HepG2 (cell line): ENCODE results near the gene RASL12. TPM values are rescaled to one million over a fixed set of nuclear protein-coding genes. Genes with fewer than 3 reads are reported as not detected.

Experiments used
- ATF7 ChIP-seq, 2 experiments: fragments of 450-650 bp in 1 of 2; sonication (generic) in 1 of 2; formaldehyde crosslinking in 1 of 2; IDR thresholded peaks; 2 replicates each; pipeline versions ENCODE4 v1.4.0 to v1.6.1; 2016 to 2020; ENCODE audit warnings: antibody characterized with exemption in 1 of 2, mild to moderate bottlenecking in 1 of 2, missing genetic modification reagents in 1 of 2
- CBX1 ChIP-seq: IDR thresholded peaks from one replicate; pipeline ENCODE4 v1.6.1; 2016; ENCODE audit warnings: antibody characterized with exemption, low read depth
- DNMT1 ChIP-seq: sonication (generic); formaldehyde crosslinking; IDR thresholded peaks from 2 replicates; pipeline ENCODE4 v1.5.1; 2020; ENCODE audit warnings: mild to moderate bottlenecking, missing genetic modification reagents
- EED ChIP-seq: sonication (generic); formaldehyde crosslinking; IDR thresholded peaks from 2 replicates; pipeline ENCODE4 v1.5.0; 2020; ENCODE audit warnings: mild to moderate bottlenecking, missing genetic modification reagents
- FOXA1 ChIP-seq, 2 experiments: fragments of 450-650 bp in 1 of 2; sonication (generic) in 1 of 2; formaldehyde crosslinking in 1 of 2; IDR thresholded peaks; 2 replicates each; pipeline versions ENCODE4 v1.4.0 to v1.6.1; 2016 to 2020; ENCODE audit warnings: missing genetic modification reagents in 1 of 2
- GATAD2A ChIP-seq: IDR thresholded peaks from 2 replicates; pipeline ENCODE4 v1.6.1; 2016
- GZF1 ChIP-seq: sonication (generic); formaldehyde crosslinking; IDR thresholded peaks from 2 replicates; pipeline ENCODE4 v1.5.1; 2020; ENCODE audit warnings: mild to moderate bottlenecking, missing genetic modification reagents
- HOXA9 ChIP-seq: sonication (generic); formaldehyde crosslinking; IDR thresholded peaks from 2 replicates; pipeline ENCODE4 v1.8.1; 2022; ENCODE audit warnings: missing genetic modification reagents, mild to moderate bottlenecking, moderate library complexity, borderline replicate concordance
- IKZF1 ChIP-seq: fragments of 450-650 bp; IDR thresholded peaks from 2 replicates; pipeline ENCODE4 v1.7.1; 2016
- NKX3-1 ChIP-seq: sonication (generic); formaldehyde crosslinking; IDR thresholded peaks from 2 replicates; pipeline ENCODE4 v1.5.0; 2020; ENCODE audit warnings: missing genetic modification reagents
- RBM22 ChIP-seq: fragments of 200-400 bp; formaldehyde crosslinking; optimal IDR thresholded peaks from 2 replicates; pipeline ENCODE3; 2017; ENCODE audit warnings: mild to moderate bottlenecking, low read length, moderate library complexity
- REXO4 ChIP-seq: sonication (generic); formaldehyde crosslinking; IDR thresholded peaks from 2 replicates; pipeline ENCODE4 v1.8.0; 2022; ENCODE audit warnings: missing genetic modification reagents, mild to moderate bottlenecking, borderline replicate concordance
- RFXAP ChIP-seq: sonication (generic); formaldehyde crosslinking; IDR thresholded peaks from 2 replicates; pipeline ENCODE4 v1.4.0; 2020; ENCODE audit warnings: missing genetic modification reagents, borderline replicate concordance
- SATB2 ChIP-seq: sonication (generic); formaldehyde crosslinking; IDR thresholded peaks from 2 replicates; pipeline ENCODE4 v1.5.0; 2020; ENCODE audit warnings: missing genetic modification reagents
- TBX3 ChIP-seq: fragments of 450-650 bp; IDR thresholded peaks from 2 replicates; pipeline ENCODE4 v1.6.1; 2017; ENCODE audit warnings: antibody characterized with exemption, mild to moderate bottlenecking, inconsistent platforms, borderline replicate concordance
- THAP7 ChIP-seq: sonication (generic); formaldehyde crosslinking; IDR thresholded peaks from 2 replicates; pipeline ENCODE4 v1.8.1; 2023; ENCODE audit warnings: mild to moderate bottlenecking, missing genetic modification reagents
- WIZ ChIP-seq: sonication (generic); formaldehyde crosslinking; IDR thresholded peaks from 2 replicates; pipeline ENCODE4 v1.5.1; 2020; ENCODE audit warnings: mild to moderate bottlenecking, missing genetic modification reagents
- ZBTB3 ChIP-seq: sonication (generic); formaldehyde crosslinking; IDR thresholded peaks from 2 replicates; pipeline ENCODE4 v1.4.0; 2020; ENCODE audit warnings: low read depth, mild to moderate bottlenecking, moderate library complexity, missing genetic modification reagents, borderline replicate concordance
- ZBTB7B ChIP-seq: sonication (generic); formaldehyde crosslinking; IDR thresholded peaks from 2 replicates; pipeline ENCODE4 v1.4.0; 2020; ENCODE audit warnings: missing genetic modification reagents
- ZNF160 ChIP-seq: sonication (generic); formaldehyde crosslinking; IDR thresholded peaks from 2 replicates; pipeline ENCODE4 v1.8.0; 2022; ENCODE audit warnings: mild to moderate bottlenecking, inconsistent platforms, missing genetic modification reagents
- ZNF282 ChIP-seq: fragments of 450-650 bp; IDR thresholded peaks from 2 replicates; pipeline ENCODE4 v1.6.1; 2018; ENCODE audit not compliant: partially characterized antibody
- ZNF562 ChIP-seq: sonication (generic); formaldehyde crosslinking; IDR thresholded peaks from 2 replicates; pipeline ENCODE4 v1.8.0; 2022; ENCODE audit warnings: missing genetic modification reagents, borderline replicate concordance
- ZSCAN21 ChIP-seq: sonication (generic); formaldehyde crosslinking; IDR thresholded peaks from 2 replicates; pipeline ENCODE4 v1.8.0; 2022; ENCODE audit warnings: mild to moderate bottlenecking, missing genetic modification reagents, moderate library complexity, borderline replicate concordance
- ZSCAN29 ChIP-seq: sonication (generic); formaldehyde crosslinking; conservative IDR thresholded peaks from 2 replicates; pipeline ENCODE4 v1.4.0; 2020; ENCODE audit warnings: mild to moderate bottlenecking, missing genetic modification reagents
- polyA plus RNA-seq, 8 experiments: library from polyadenylated mRNA; depleted of rRNA in 3 of 8; stranded (reverse) in 7 of 8; unstranded in 1 of 8; fragments of >200 nt; fragmentation: Illumina TruSeq in 4 of 8; extraction: Trizol in 4 of 8; gene quantifications; 2 replicates each; pipeline versions ENCODE4 v1.2.1 to v1.2.3, GENCODE V29; 2011 to 2016; ENCODE audit warnings: low read depth in 4 of 8, missing spikeins in 1 of 8, mixed read lengths in 1 of 8; ENCODE audit not compliant: insufficient read depth in 1 of 8
- total RNA-seq, 5 experiments: library from RNA; depleted of rRNA; stranded (reverse); fragments of >200 nt; fragmentation: Illumina TruSeq; extraction: Trizol; gene quantifications; 2 replicates each; pipeline ENCODE4 v1.2.3, GENCODE V29; 2016; ENCODE audit warnings: low read depth in 1 of 5
- TF ChIP-seq, protein P1 (sequence below): sonication (generic); formaldehyde crosslinking; IDR thresholded peaks from 2 replicates; pipeline ENCODE4 v1.8.1; 2023; ENCODE audit warnings: mild to moderate bottlenecking, missing genetic modification reagents
- TF ChIP-seq, protein P2 (sequence below): sonication (generic); formaldehyde crosslinking; IDR thresholded peaks from 2 replicates; pipeline ENCODE4 v1.5.1; 2020; ENCODE audit warnings: missing genetic modification reagents, mild to moderate bottlenecking, borderline replicate concordance
- TF ChIP-seq, protein P3 (sequence below): sonication (generic); formaldehyde crosslinking; IDR thresholded peaks from 2 replicates; pipeline ENCODE4 v1.4.0; 2020; ENCODE audit warnings: low read depth, mild to moderate bottlenecking, missing genetic modification reagents

Gene RASL12
- total and polyA plus RNA-seq, 2 of the 13 experiments (the other 11 are each of a cell fraction or from before 2014, with no cell fraction given): 0.16 to 0.55 TPM

- no peak for TF ChIP-seq RFXAP
- TF ChIP-seq NKX3-1 (CRISPR knock-in tag): no peak
- peak; percentile 63; the same call in 1 of the 2 replicates for TF ChIP-seq TBX3
- no peak; the same call in 1 of the 2 replicates for TF ChIP-seq ZSCAN21 (CRISPR knock-in tag)
- no peak for TF ChIP-seq REXO4 (CRISPR knock-in tag)
- TF ChIP-seq FOXA1 (IDR thresholded peaks at IDR 0.05): no peak
- TF ChIP-seq FOXA1 (CRISPR knock-in tag; IDR thresholded peaks at IDR 0.05): peak; percentile 45; the same call in 1 of the 2 replicates
- no peak; the same call in 1 of the 2 replicates for TF ChIP-seq ZBTB3 (CRISPR knock-in tag)
- no peak for TF ChIP-seq ZNF160 (CRISPR knock-in tag)
- TF ChIP-seq ZSCAN29 (CRISPR knock-in tag): 0 out of 2 replicates have a peak, but pooled peaks have one; percentile 44
- TF ChIP-seq THAP7 (CRISPR knock-in tag): no peak
- TF ChIP-seq DNMT1 (CRISPR knock-in tag): no peak
- peak; percentile 83 for TF ChIP-seq ZBTB7B
- no peak for TF ChIP-seq CBX1
- TF ChIP-seq ZNF562 (CRISPR knock-in tag): no peak
- TF ChIP-seq, protein P1, sequence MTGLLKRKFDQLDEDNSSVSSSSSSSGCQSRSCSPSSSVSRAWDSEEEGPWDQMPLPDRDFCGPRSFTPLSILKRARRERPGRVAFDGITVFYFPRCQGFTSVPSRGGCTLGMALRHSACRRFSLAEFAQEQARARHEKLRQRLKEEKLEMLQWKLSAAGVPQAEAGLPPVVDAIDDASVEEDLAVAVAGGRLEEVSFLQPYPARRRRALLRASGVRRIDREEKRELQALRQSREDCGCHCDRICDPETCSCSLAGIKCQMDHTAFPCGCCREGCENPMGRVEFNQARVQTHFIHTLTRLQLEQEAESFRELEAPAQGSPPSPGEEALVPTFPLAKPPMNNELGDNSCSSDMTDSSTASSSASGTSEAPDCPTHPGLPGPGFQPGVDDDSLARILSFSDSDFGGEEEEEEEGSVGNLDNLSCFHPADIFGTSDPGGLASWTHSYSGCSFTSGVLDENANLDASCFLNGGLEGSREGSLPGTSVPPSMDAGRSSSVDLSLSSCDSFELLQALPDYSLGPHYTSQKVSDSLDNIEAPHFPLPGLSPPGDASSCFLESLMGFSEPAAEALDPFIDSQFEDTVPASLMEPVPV (CRISPR knock-in tag): 0 out of 2 replicates have a peak, but pooled peaks have one; percentile 17
- TF ChIP-seq SATB2 (CRISPR knock-in tag): no peak
- TF ChIP-seq, protein P2, sequence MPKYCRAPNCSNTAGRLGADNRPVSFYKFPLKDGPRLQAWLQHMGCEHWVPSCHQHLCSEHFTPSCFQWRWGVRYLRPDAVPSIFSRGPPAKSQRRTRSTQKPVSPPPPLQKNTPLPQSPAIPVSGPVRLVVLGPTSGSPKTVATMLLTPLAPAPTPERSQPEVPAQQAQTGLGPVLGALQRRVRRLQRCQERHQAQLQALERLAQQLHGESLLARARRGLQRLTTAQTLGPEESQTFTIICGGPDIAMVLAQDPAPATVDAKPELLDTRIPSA (CRISPR knock-in tag): no peak
- no peak for TF ChIP-seq ATF7 (IDR thresholded peaks at IDR 0.05)
- TF ChIP-seq ATF7 (CRISPR knock-in tag; IDR thresholded peaks at IDR 0.05): no peak; the same call in 1 of the 2 replicates
- TF ChIP-seq, protein P3, sequence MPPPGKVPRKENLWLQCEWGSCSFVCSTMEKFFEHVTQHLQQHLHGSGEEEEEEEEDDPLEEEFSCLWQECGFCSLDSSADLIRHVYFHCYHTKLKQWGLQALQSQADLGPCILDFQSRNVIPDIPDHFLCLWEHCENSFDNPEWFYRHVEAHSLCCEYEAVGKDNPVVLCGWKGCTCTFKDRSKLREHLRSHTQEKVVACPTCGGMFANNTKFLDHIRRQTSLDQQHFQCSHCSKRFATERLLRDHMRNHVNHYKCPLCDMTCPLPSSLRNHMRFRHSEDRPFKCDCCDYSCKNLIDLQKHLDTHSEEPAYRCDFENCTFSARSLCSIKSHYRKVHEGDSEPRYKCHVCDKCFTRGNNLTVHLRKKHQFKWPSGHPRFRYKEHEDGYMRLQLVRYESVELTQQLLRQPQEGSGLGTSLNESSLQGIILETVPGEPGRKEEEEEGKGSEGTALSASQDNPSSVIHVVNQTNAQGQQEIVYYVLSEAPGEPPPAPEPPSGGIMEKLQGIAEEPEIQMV (CRISPR knock-in tag): peak; percentile 49; the same call in 1 of the 2 replicates
- peak; percentile 96 for TF ChIP-seq GATAD2A
- no peak for TF ChIP-seq RBM22
- no peak for TF ChIP-seq HOXA9 (CRISPR knock-in tag)
- no peak for TF ChIP-seq EED (CRISPR knock-in tag)
- no peak for TF ChIP-seq IKZF1
- TF ChIP-seq GZF1: no peak
- TF ChIP-seq ZNF282: no peak
- TF ChIP-seq WIZ (CRISPR knock-in tag): 0 out of 2 replicates have a peak, but pooled peaks have one; percentile 65
These were observed 10.8 kb downstream of the RASL12 start (continued) for GRCh38 chr15:65056868-65057548.
